CD4-positive, alpha-beta T cell (primary cell): ENCODE measurements around the gene LDAH. TPM values are rescaled to one million over a fixed set of nuclear protein-coding genes. Genes with fewer than 3 reads are reported as not detected.

ENCODE experiments used
- ATAC-seq: fragments of 200-7000 bp; cut with Tn5 transposase; one replicate; pipeline ENCODE4 v1.10.0; 2022; ENCODE audit warnings: mild to moderate bottlenecking; ENCODE audit not compliant: poor library complexity
- CTCF ChIA-PET: fragments of 350-600 bp; sonication (Branson Sonifier 250); formaldehyde crosslinking; loops from one replicate; lab custom pipeline; 2021; ENCODE audit warnings: antibody characterized with exemption, inconsistent platforms; lab: Charles Lee
- POLR2A ChIA-PET: fragments of 350-600 bp; sonication (Branson Sonifier 250); formaldehyde crosslinking; loops from one replicate; lab custom pipeline; 2021; ENCODE audit warnings: antibody characterized with exemption, inconsistent platforms; lab: Charles Lee
- DNase-seq, 14 experiments: peaks; one replicate each; pipeline ENCODE4 v3.0.0-alpha.2; 2013 to 2020; ENCODE audit warnings: mixed read lengths in 2 of 14
- H3K27ac ChIP-seq, 2 donors: one replicate each; pipeline versions ENCODE4 v1.5.1 to v1.7.0; 2013; ENCODE audit warnings: low read length in 2 of 2, low read depth in 1 of 2, mild to moderate bottlenecking in 1 of 2
- H3K27me3 ChIP-seq, 2 experiments: 1 replicate in 1 of 2; 2 replicates in 1 of 2; pipeline versions ENCODE4 v1.6.1 to v1.7.0; 2013; ENCODE audit warnings: low read length in 2 of 2, control low read depth in 1 of 2, mild to moderate bottlenecking in 1 of 2, moderate library complexity in 1 of 2; ENCODE audit not compliant: insufficient read depth in 2 of 2, control insufficient read depth in 1 of 2
- H3K36me3 ChIP-seq: one replicate; pipeline ENCODE4 v1.6.1; 2013; ENCODE audit warnings: low read length, control low read depth; ENCODE audit not compliant: insufficient read depth
- H3K4me1 ChIP-seq: one replicate; pipeline ENCODE4 v1.6.1; 2013; ENCODE audit warnings: low read length, control low read depth; ENCODE audit not compliant: insufficient read depth
- H3K4me3 ChIP-seq: one replicate; pipeline ENCODE4 v1.5.1; 2013; ENCODE audit warnings: mild to moderate bottlenecking, low read length, moderate library complexity
- H3K9me3 ChIP-seq, 2 experiments: 1 replicate in 1 of 2; 2 replicates in 1 of 2; pipeline versions ENCODE4 v1.6.1 to v1.7.0; 2013; ENCODE audit warnings: low read length in 2 of 2, mild to moderate bottlenecking in 2 of 2, control low read depth in 1 of 2, moderate library complexity in 1 of 2; ENCODE audit not compliant: control insufficient read depth in 1 of 2, insufficient read depth in 1 of 2
- H3K27ac Mint-ChIP-seq: one replicate; pipeline ENCODE4 v1.8.0; 2020; ENCODE audit warnings: mixed read lengths
- H3K27me3 Mint-ChIP-seq: one replicate; pipeline ENCODE4 v1.8.0; 2021; ENCODE audit warnings: mixed read lengths
- H3K36me3 Mint-ChIP-seq: one replicate; pipeline ENCODE4 v1.8.0; 2021; ENCODE audit warnings: low read depth, mixed read lengths
- H3K4me1 Mint-ChIP-seq: one replicate; pipeline ENCODE4 v1.8.0; 2021; ENCODE audit warnings: low read depth, mixed read lengths
- H3K4me3 Mint-ChIP-seq: one replicate; pipeline ENCODE4 v1.8.0; 2020; ENCODE audit warnings: mild to moderate bottlenecking, mixed read lengths
- H3K9me3 Mint-ChIP-seq: one replicate; pipeline ENCODE4 v1.8.0; 2020; ENCODE audit warnings: mixed read lengths
- intact Hi-C, 2 experiments: fragments of 100-400 bp; cut with DNase I in 1 of 2; cut with micrococcal nuclease in 1 of 2; formaldehyde crosslinking; loops; one replicate each; pipeline versions ENCODE4 v1.15.1 to v1.9.0; 2023 to 2025; cut with DNase I, micrococcal nuclease
- total RNA-seq, 174 experiments: library from RNA in 2 of 174; stranded (reverse) in 2 of 174; gene quantifications; one replicate each; pipeline ENCODE4 v1.2.3 and lab custom pipeline; 2021 to 2026
- TF ChIP-seq, protein P1 (sequence below): fragments of 200-600 bp; IDR thresholded peaks from one replicate; pipeline ENCODE4 v1.8.0; 2022; ENCODE audit warnings: antibody characterized with exemption, mild to moderate bottlenecking

Gene LDAH
- total RNA-seq, 2 experiments from 2014 or later: 6.5 to 7.2 TPM

DNA sequence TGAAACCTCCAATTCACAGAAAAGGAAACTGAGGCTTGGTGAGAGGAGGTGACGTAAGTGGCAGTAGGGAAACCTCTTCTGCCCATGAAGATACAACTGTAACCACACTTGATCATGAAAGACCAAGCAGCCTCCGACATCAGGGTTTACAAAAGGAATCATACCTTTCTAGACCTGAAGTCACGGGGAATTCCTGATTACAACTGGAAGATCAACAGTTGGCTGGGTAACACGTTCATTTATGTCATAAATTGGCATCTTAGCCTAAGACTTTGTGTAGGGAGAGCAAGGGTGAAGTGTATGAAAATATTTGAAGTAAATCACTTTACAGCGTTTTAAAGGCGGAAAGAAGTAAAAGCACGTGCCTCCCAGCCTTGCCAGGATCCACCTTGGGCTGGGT, 172.9 kb downstream of the LDAH start:
- ChIA-PET POLR2A (interaction anchor here (1.0 to 3.4 kb wide), 5 partner anchors 26 to 303 kb away, joined by 4 to 30 read pairs (median 6); partner anchors contain the start of genes LDAH and RHOB), CTCF (interaction anchor here (0.8 to 2.9 kb wide), 5 partner anchors 8 to 749 kb away, joined by 3 to 52 read pairs (median 4); partner anchors contain the start of gene TTC32)
- Mint-ChIP-seq H3K4me3 (peak overlapping the region; percentile 83), H3K36me3 (peaks cover 2% of the 10 kb centered on the region), H3K9me3 (no peaks in the 10 kb centered on the region), H3K4me1 (peaks cover 37% of the 10 kb centered on the region), H3K27me3 (no peaks in the 10 kb centered on the region), H3K27ac (peak overlapping the region; percentile 81)
- TF ChIP-seq, protein P1, sequence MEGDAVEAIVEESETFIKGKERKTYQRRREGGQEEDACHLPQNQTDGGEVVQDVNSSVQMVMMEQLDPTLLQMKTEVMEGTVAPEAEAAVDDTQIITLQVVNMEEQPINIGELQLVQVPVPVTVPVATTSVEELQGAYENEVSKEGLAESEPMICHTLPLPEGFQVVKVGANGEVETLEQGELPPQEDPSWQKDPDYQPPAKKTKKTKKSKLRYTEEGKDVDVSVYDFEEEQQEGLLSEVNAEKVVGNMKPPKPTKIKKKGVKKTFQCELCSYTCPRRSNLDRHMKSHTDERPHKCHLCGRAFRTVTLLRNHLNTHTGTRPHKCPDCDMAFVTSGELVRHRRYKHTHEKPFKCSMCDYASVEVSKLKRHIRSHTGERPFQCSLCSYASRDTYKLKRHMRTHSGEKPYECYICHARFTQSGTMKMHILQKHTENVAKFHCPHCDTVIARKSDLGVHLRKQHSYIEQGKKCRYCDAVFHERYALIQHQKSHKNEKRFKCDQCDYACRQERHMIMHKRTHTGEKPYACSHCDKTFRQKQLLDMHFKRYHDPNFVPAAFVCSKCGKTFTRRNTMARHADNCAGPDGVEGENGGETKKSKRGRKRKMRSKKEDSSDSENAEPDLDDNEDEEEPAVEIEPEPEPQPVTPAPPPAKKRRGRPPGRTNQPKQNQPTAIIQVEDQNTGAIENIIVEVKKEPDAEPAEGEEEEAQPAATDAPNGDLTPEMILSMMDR: no peak
- H3K9me3 ChIP-seq: peaks cover 0 to 3% of the 10 kb centered on the region in 2 experiments
- H3K27ac ChIP-seq: no peak overlapping the region
- no peaks in the 10 kb centered on the region for H3K27me3 ChIP-seq
- intact Hi-C loops: loop anchor here (2.0 to 10.0 kb wide), 6 partner anchors 205 to 1303 kb away; partner anchors contain the start of genes LAPTM4A (in 1 of the 2), PUM2 (in 1 of the 2) and TTC32 (in 1 of the 2)
- H3K4me1 ChIP-seq: peaks cover 28% of the 10 kb centered on the region
- H3K36me3 ChIP-seq: peaks cover 8% of the 10 kb centered on the region
- DNase-seq (peak in 1 of 14 experiments; percentile 23), ATAC-seq (no peak)
- peak overlapping the region; percentile 96 for H3K4me3 ChIP-seq

DNA sequence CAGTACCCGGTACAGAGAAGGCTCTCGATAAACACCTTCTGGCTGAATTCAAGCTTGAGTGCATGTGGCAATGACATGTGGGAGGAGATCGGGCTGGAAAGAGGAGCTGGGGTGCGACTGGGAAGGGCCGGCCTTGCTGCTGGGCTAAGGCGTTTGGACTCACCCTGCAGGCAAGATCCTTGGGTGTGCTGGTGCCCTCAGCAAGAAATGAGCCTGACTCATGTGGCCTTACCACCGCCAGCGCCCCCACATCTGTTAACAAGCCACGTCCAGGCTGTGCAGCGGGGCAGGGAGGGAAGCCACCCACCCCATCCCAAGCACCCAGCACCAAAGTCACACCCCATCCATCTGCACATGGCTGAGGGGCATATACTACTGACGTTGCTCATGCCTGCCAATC, 173.3 kb downstream of the LDAH start:
- Mint-ChIP-seq H3K4me3 (peak overlapping the region; percentile 83), H3K4me1 (peaks cover 37% of the 10 kb centered on the region), H3K9me3 (no peaks in the 10 kb centered on the region), H3K27me3 (no peaks in the 10 kb centered on the region), H3K27ac (peak overlapping the region; percentile 81), H3K36me3 (peaks cover 6% of the 10 kb centered on the region)
- TF ChIP-seq, protein P1: no peak
- Histone ChIP-seq H3K36me3 (peaks cover 11% of the 10 kb centered on the region), H3K27ac (no peak overlapping the region), H3K27me3 (no peaks in the 10 kb centered on the region), H3K9me3 (peaks cover 0 to 3% of the 10 kb centered on the region in 2 experiments), H3K4me1 (peaks cover 28% of the 10 kb centered on the region), H3K4me3 (no peak overlapping the region)
- CTCF ChIA-PET: interaction anchor here (2.9 kb wide), 1 partner anchor 13 kb away, joined by 52 read pairs; no protein-coding TSS in a partner anchor
- ATAC-seq: no peak
- POLR2A ChIA-PET: interaction anchor here (3.4 kb wide), 1 partner anchor 203 kb away, joined by 30 read pairs; the partner anchor contains the start of gene RHOB
- DNase-seq: peak in 2 of 14 experiments; percentile 5 to 33
- intact Hi-C loops: loop anchor here in 1 of 2 experiments (5.0 to 10.0 kb wide), 2 partner anchors 395 to 1302 kb away; no protein-coding TSS in a partner anchor

DNA sequence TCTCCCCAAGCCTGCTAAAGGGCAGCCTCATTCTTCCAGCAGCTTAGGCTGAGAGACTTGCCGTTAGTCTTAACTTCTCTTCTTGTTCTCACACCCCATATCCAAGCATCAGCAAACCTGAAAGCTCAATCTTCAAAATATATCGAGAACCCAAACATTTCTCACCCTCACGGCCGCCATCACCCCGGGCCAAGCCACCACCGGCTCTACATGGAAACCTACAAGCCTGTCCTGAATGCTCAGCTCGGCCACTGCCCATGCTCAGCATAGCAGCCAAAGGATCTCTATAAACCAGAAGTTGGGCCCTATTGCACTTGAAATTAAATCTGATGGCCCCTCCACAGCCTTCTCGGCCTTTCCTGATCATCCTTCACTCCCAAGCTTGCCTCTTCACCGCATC, 174.1 kb downstream of the LDAH start:
- Histone ChIP-seq H3K36me3 (peaks cover 14% of the 10 kb centered on the region), H3K9me3 (peaks cover 0 to 3% of the 10 kb centered on the region in 2 experiments), H3K4me1 (peaks cover 28% of the 10 kb centered on the region), H3K27ac (no peak overlapping the region), H3K4me3 (no peak overlapping the region), H3K27me3 (no peaks in the 10 kb centered on the region)
- POLR2A ChIA-PET: interaction anchor here (3.4 kb wide), 1 partner anchor 202 kb away, joined by 30 read pairs; the partner anchor contains the start of gene RHOB
- peak overlapping the region; percentile 40 for H3K4me3 Mint-ChIP-seq
- peak overlapping the region; percentile 81 for H3K27ac Mint-ChIP-seq
- TF ChIP-seq, protein P1: no peak
- peaks cover 37% of the 10 kb centered on the region for H3K4me1 Mint-ChIP-seq
- no peaks in the 10 kb centered on the region for H3K9me3 Mint-ChIP-seq
- ATAC-seq: no peak
- CTCF ChIA-PET: no interaction called here
- H3K27me3 Mint-ChIP-seq: no peaks in the 10 kb centered on the region
- H3K36me3 Mint-ChIP-seq: peaks cover 13% of the 10 kb centered on the region
- peak in 1 of 14 experiments; percentile 2 for DNase-seq
- intact Hi-C loops: loop anchor here in 1 of 2 experiments (5.0 to 10.0 kb wide), 2 partner anchors 394 to 1302 kb away; no protein-coding TSS in a partner anchor
